SK-N-SH treated with all-trans-retinoic acid at 6 μM for 48 hours (cell line): ENCODE results near the gene KRTAP19-8.

Experiments
- ATAC-seq: fragments of 200-7000 bp; cut with Tn5 transposase; 3 replicates; pipeline ENCODE4 v1.9.1; 2020; ENCODE audit warnings: mild to moderate bottlenecking, moderate library complexity
- BACH2 ChIP-seq: fragments of 250-450 bp; sonication (Bioruptor Pico); IDR thresholded peaks from 2 replicates; pipeline ENCODE4 v1.9.0; 2021; ENCODE audit warnings: mild to moderate bottlenecking, borderline replicate concordance
- CREB5 ChIP-seq: fragments of 250-450 bp; sonication (Bioruptor Pico); IDR thresholded peaks from 2 replicates; pipeline ENCODE4 v1.5.1; 2020; ENCODE audit warnings: low read depth, mild to moderate bottlenecking, moderate library complexity
- CSDC2 ChIP-seq: fragments of 250-450 bp; sonication (Bioruptor Pico); IDR thresholded peaks from 2 replicates; pipeline ENCODE4 v1.5.0; 2020; ENCODE audit warnings: mild to moderate bottlenecking, moderate library complexity
- ESRRG ChIP-seq: fragments of 250-450 bp; sonication (Bioruptor Pico); IDR thresholded peaks from 2 replicates; pipeline ENCODE4 v1.6.1; 2021; ENCODE audit warnings: mild to moderate bottlenecking
- GLIS3 ChIP-seq: fragments of 250-450 bp; sonication (Bioruptor Pico); IDR thresholded peaks from 2 replicates; pipeline ENCODE4 v1.5.0; 2020; ENCODE audit warnings: mild to moderate bottlenecking, moderate library complexity
- OSR1 ChIP-seq: fragments of 250-450 bp; sonication (Bioruptor Pico); IDR thresholded peaks from 2 replicates; pipeline ENCODE4 v1.8.0; 2022; ENCODE audit warnings: moderate library complexity, mild to moderate bottlenecking, inconsistent platforms
- PATZ1 ChIP-seq: fragments of 250-450 bp; sonication (Bioruptor Pico); IDR thresholded peaks from 2 replicates; pipeline ENCODE4 v1.8.0; 2020; ENCODE audit warnings: mild to moderate bottlenecking, moderate library complexity, borderline replicate concordance
- PPARA ChIP-seq: fragments of 250-450 bp; sonication (Bioruptor Pico); IDR thresholded peaks from 2 replicates; pipeline ENCODE4 v1.5.0; 2020; ENCODE audit warnings: mild to moderate bottlenecking, borderline replicate concordance
- SNAI2 ChIP-seq: fragments of 250-450 bp; sonication (Bioruptor Pico); IDR thresholded peaks from 2 replicates; pipeline ENCODE4 v1.5.0; 2020; ENCODE audit warnings: mild to moderate bottlenecking, moderate library complexity
- TCF4 ChIP-seq: fragments of 250-450 bp; sonication (Bioruptor Pico); IDR thresholded peaks from 2 replicates; pipeline ENCODE4 v1.8.0; 2021; ENCODE audit warnings: mild to moderate bottlenecking, moderate library complexity, borderline replicate concordance
- TOX ChIP-seq: fragments of 250-450 bp; sonication (Bioruptor Pico); IDR thresholded peaks from 2 replicates; pipeline ENCODE4 v1.8.0; 2021; ENCODE audit warnings: mild to moderate bottlenecking, moderate library complexity, borderline replicate concordance
- TSHZ2 ChIP-seq: fragments of 250-450 bp; sonication (Bioruptor Pico); IDR thresholded peaks from 2 replicates; pipeline ENCODE4 v1.5.0; 2020; ENCODE audit warnings: mild to moderate bottlenecking, moderate library complexity
- ZC3H10 ChIP-seq: fragments of 250-450 bp; sonication (Bioruptor Pico); IDR thresholded peaks from 2 replicates; pipeline ENCODE4 v1.5.1; 2021; ENCODE audit warnings: mild to moderate bottlenecking, moderate library complexity
- ZFP3 ChIP-seq: fragments of 250-450 bp; sonication (Bioruptor Pico); IDR thresholded peaks from 2 replicates; pipeline ENCODE4 v1.5.0; 2020; ENCODE audit warnings: mild to moderate bottlenecking, moderate library complexity
- ZFP30 ChIP-seq: fragments of 450-650 bp; formaldehyde crosslinking; IDR thresholded peaks from 2 replicates; pipeline ENCODE4 v1.5.0; 2022; ENCODE audit warnings: mild to moderate bottlenecking, moderate library complexity
- ZNF565 ChIP-seq: fragments of 450-650 bp; formaldehyde crosslinking; conservative IDR thresholded peaks from 2 replicates; pipeline ENCODE4 v1.5.0; 2020; ENCODE audit warnings: low read depth, mild to moderate bottlenecking, moderate library complexity
- ZNF70 ChIP-seq: fragments of 450-650 bp; formaldehyde crosslinking; IDR thresholded peaks from 2 replicates; pipeline ENCODE4 v1.5.0; 2020; ENCODE audit warnings: mild to moderate bottlenecking, moderate library complexity
- ZNF8 ChIP-seq: fragments of 450-650 bp; formaldehyde crosslinking; IDR thresholded peaks from 2 replicates; pipeline ENCODE4 v1.5.0; 2020; ENCODE audit warnings: mild to moderate bottlenecking, moderate library complexity
- TF ChIP-seq, protein P1 (sequence below): fragments of 250-450 bp; sonication (Bioruptor Pico); IDR thresholded peaks from 2 replicates; pipeline ENCODE4 v1.5.1; 2021; ENCODE audit warnings: mild to moderate bottlenecking, moderate library complexity
- TF ChIP-seq, protein P2 (sequence below): fragments of 250-450 bp; sonication (Bioruptor Pico); IDR thresholded peaks from 2 replicates; pipeline ENCODE4 v1.8.0; 2021; ENCODE audit warnings: low read depth, mild to moderate bottlenecking, moderate library complexity, borderline replicate concordance

KRTAP19-8 gene, protein sequence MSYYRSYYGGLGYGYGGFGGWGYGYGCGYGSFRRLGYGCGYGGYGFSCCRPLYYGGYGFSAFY

DNA sequence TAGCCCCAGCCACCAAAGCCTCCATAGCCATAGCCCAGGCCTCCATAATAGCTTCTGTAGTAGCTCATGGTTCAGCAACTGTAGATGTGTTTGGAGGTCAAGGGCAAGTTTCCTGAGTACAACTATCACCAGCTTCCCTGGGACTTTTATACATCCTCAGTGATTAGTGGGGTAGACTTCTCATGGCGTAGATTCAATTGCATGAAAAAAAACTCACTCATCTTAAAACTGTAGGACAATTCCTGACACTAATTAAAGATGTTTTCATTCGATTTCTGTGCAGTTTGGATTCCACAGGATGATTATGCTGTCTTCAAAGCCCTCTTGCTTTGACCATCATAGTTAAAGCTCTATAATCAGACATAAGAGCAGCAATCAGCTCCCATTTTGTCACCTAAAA is at the start of gene KRTAP19-8:
TSS of gene KRTAP19-8 (minus strand) at position 101 of the 400 bp plus-strand sequence. CDS start at position 68, 33 bp downstream.
- TF ChIP-seq PPARA (CRISPR knock-in tag) (no peak), SNAI2 (CRISPR knock-in tag) (no peak), TCF4 (CRISPR knock-in tag) (no peak), GLIS3 (no peak), ESRRG (no peak), PATZ1 (CRISPR knock-in tag) (no peak), ZNF8 (CRISPR knock-in tag) (no peak), ZNF70 (CRISPR knock-in tag) (no peak), CREB5 (no peak)
- TF ChIP-seq, protein P1, sequence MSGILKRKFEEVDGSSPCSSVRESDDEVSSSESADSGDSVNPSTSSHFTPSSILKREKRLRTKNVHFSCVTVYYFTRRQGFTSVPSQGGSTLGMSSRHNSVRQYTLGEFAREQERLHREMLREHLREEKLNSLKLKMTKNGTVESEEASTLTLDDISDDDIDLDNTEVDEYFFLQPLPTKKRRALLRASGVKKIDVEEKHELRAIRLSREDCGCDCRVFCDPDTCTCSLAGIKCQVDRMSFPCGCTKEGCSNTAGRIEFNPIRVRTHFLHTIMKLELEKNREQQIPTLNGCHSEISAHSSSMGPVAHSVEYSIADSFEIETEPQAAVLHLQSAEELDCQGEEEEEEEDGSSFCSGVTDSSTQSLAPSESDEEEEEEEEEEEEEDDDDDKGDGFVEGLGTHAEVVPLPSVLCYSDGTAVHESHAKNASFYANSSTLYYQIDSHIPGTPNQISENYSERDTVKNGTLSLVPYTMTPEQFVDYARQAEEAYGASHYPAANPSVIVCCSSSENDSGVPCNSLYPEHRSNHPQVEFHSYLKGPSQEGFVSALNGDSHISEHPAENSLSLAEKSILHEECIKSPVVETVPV: no peak
- TF ChIP-seq, protein P2, sequence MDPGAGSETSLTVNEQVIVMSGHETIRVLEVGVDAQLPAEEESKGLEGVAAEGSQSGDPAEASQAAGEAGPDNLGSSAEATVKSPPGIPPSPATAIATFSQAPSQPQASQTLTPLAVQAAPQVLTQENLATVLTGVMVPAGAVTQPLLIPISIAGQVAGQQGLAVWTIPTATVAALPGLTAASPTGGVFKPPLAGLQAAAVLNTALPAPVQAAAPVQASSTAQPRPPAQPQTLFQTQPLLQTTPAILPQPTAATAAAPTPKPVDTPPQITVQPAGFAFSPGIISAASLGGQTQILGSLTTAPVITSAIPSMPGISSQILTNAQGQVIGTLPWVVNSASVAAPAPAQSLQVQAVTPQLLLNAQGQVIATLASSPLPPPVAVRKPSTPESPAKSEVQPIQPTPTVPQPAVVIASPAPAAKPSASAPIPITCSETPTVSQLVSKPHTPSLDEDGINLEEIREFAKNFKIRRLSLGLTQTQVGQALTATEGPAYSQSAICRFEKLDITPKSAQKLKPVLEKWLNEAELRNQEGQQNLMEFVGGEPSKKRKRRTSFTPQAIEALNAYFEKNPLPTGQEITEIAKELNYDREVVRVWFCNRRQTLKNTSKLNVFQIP: no peak
- no peak for ATAC-seq

DNA sequence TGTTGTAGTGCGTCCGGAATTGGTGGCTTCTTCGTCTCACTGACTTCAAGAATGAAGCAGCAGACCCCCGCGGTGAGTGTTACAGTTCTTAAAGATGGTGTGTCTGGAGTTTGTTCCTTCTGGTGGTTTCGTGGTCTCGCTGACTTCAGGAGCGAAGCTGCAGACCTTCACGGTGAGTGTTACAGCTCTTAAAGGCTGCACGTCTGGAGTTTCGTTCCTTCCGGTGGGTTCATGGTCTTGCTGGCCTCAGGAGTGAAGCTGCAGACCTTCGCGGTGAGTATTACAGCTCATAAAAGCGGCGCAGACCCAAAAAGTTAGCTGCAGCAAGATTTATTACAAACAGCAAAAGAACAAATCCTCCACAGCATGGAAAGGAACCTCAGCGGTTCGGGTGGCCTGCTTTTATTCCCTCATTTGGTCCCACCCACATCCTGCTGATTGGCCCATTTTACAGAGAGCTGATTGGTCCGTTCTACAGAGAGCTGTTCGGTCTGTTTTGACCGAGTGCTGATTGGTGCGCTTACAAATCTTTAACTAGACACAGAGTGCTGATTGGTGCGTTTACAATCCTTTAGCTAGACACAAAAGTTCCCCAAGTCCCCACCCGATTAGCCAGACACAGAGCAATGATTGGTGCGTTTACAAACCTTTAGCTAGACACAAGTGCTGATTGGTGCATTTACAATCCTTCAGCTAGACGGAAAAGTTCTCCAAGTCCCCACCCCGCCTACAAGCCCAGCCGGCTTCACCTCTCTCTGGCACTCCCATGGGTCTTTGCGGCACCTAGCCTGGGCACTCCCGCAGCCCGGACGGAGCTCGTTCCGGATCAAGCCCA is 49.6 kb upstream of the KRTAP19-8 start:
- no peak for ATAC-seq
- no peak for TF ChIP-seq CSDC2 (CRISPR knock-in tag)
- no peak for TF ChIP-seq ESRRG
- TF ChIP-seq BACH2 (CRISPR knock-in tag): no peak
- TF ChIP-seq, protein P2: no peak
- no peak for TF ChIP-seq TOX (CRISPR knock-in tag)
- no peak for TF ChIP-seq ZFP30 (CRISPR knock-in tag)
- no peak for TF ChIP-seq PATZ1 (CRISPR knock-in tag)
- no peak for TF ChIP-seq OSR1 (CRISPR knock-in tag)
- TF ChIP-seq ZC3H10: no peak
- no peak for TF ChIP-seq ZNF8 (CRISPR knock-in tag)
- TF ChIP-seq, protein P1: no peak
- no peak for TF ChIP-seq ZFP3 (CRISPR knock-in tag)
- no peak for TF ChIP-seq TSHZ2 (CRISPR knock-in tag)
- TF ChIP-seq SNAI2 (CRISPR knock-in tag): no peak
- TF ChIP-seq CREB5: no peak
- TF ChIP-seq ZNF565: no peak
- TF ChIP-seq ZNF70 (CRISPR knock-in tag): no peak
